H9 (cell line): ENCODE measurements around the gene CYCS. TPM values are rescaled to one million over a fixed set of nuclear protein-coding genes. Genes with fewer than 3 reads are reported as not detected.
A peak's percentile ranks its signal among the peaks of the same experiment; 100 is the strongest.

Experiments
- DNase-seq: peaks from one replicate; pipeline ENCODE4 v3.0.0-alpha.2; 2017
- H2AFZ ChIP-seq: one replicate; pipeline ENCODE4 v1.6.1; 2013; ENCODE audit warnings: mild to moderate bottlenecking, low read length, control low read depth, moderate library complexity
- H2AK5ac ChIP-seq: 2 replicates; pipeline ENCODE4 v1.6.1; 2013; ENCODE audit warnings: low read length, control low read depth, mixed read lengths; ENCODE audit not compliant: insufficient read length
- H2BK120ac ChIP-seq: one replicate; pipeline ENCODE4 v1.6.1; 2013; ENCODE audit warnings: low read depth, mild to moderate bottlenecking, low read length, control low read depth, inconsistent platforms; ENCODE audit not compliant: poor library complexity, severe bottlenecking
- H2BK12ac ChIP-seq: 2 replicates; pipeline ENCODE4 v1.6.1; 2013; ENCODE audit warnings: low read length, control low read depth, mixed read lengths, low read depth; ENCODE audit not compliant: insufficient read length
- H2BK15ac ChIP-seq: 2 replicates; pipeline ENCODE4 v1.6.1; 2013; ENCODE audit warnings: low read depth, low read length, control low read depth
- H2BK20ac ChIP-seq: one replicate; pipeline ENCODE4 v1.6.1; 2013; ENCODE audit warnings: low read depth, mild to moderate bottlenecking, low read length, control low read depth, inconsistent platforms; ENCODE audit not compliant: poor library complexity, severe bottlenecking
- H2BK5ac ChIP-seq: 2 replicates; pipeline ENCODE4 v1.6.1; 2013; ENCODE audit warnings: low read length, control low read depth, mixed read lengths; ENCODE audit not compliant: insufficient read length
- H3K14ac ChIP-seq: 2 replicates; pipeline ENCODE4 v1.6.1; 2013; ENCODE audit warnings: low read length, control low read depth; ENCODE audit not compliant: insufficient read depth
- H3K18ac ChIP-seq: 2 replicates; pipeline ENCODE4 v1.6.1; 2013; ENCODE audit warnings: low read depth, mild to moderate bottlenecking, mixed read lengths, low read length, control low read depth; ENCODE audit not compliant: insufficient read length
- H3K23ac ChIP-seq: 2 replicates; pipeline ENCODE4 v1.6.1; 2013; ENCODE audit warnings: low read length, control low read depth, mixed read lengths, low read depth; ENCODE audit not compliant: insufficient read length
- H3K23me2 ChIP-seq: 2 replicates; pipeline ENCODE4 v1.6.1; 2013; ENCODE audit warnings: low read depth, mild to moderate bottlenecking, mixed read lengths, low read length, control low read depth; ENCODE audit not compliant: insufficient read length, poor library complexity, severe bottlenecking
- H3K27ac ChIP-seq: 2 replicates; pipeline ENCODE4 v1.5.1; 2013; ENCODE audit warnings: low read length, control low read depth, mixed read lengths, low read depth; ENCODE audit not compliant: insufficient read length
- H3K27me3 ChIP-seq: 2 replicates; pipeline ENCODE4 v1.6.1; 2013; ENCODE audit warnings: low read length, control low read depth, inconsistent platforms; ENCODE audit not compliant: insufficient read depth
- H3K4ac ChIP-seq: 2 replicates; pipeline ENCODE4 v1.6.1; 2013; ENCODE audit warnings: low read depth, mild to moderate bottlenecking, control low read depth, inconsistent platforms, low read length, moderate library complexity
- H3K4me1 ChIP-seq: 2 replicates; pipeline ENCODE4 v1.6.1; 2013; ENCODE audit warnings: low read length, control low read depth, inconsistent platforms; ENCODE audit not compliant: insufficient read depth
- H3K4me2 ChIP-seq: 2 replicates; pipeline ENCODE4 v1.6.1; 2013; ENCODE audit warnings: low read length, control low read depth, mixed read lengths; ENCODE audit not compliant: insufficient read length, insufficient read depth
- H3K56ac ChIP-seq: 2 replicates; pipeline ENCODE4 v1.6.1; 2013; ENCODE audit warnings: low read depth, mild to moderate bottlenecking, mixed read lengths, low read length, control low read depth; ENCODE audit not compliant: insufficient read length
- H3K79me1 ChIP-seq: 2 replicates; pipeline ENCODE4 v1.6.1; 2013; ENCODE audit warnings: low read depth, mild to moderate bottlenecking, moderate library complexity, low read length, control low read depth, inconsistent platforms; ENCODE audit not compliant: insufficient read depth, poor library complexity, severe bottlenecking
- H3K79me2 ChIP-seq: 2 replicates; pipeline ENCODE4 v1.6.1; 2013; ENCODE audit warnings: low read length, control low read depth, inconsistent platforms; ENCODE audit not compliant: insufficient read depth
- H3K9ac ChIP-seq: 2 replicates; pipeline ENCODE4 v1.6.1; 2013; ENCODE audit warnings: low read length, control low read depth, mixed read lengths; ENCODE audit not compliant: insufficient read length; ENCODE audit errors: extremely low read depth
- H3K9me3 ChIP-seq: one replicate; pipeline ENCODE4 v1.6.1; 2013; ENCODE audit warnings: low read depth, low read length, inconsistent platforms; ENCODE audit not compliant: control insufficient read depth
- H3T11ph ChIP-seq: one replicate; pipeline ENCODE4 v1.6.1; 2013; ENCODE audit warnings: mild to moderate bottlenecking, low read length, control low read depth, inconsistent platforms
- H4K20me1 ChIP-seq: one replicate; pipeline ENCODE4 v1.6.1; 2013; ENCODE audit not compliant: control insufficient read depth, insufficient read length, insufficient read depth
- H4K5ac ChIP-seq: 2 replicates; pipeline ENCODE4 v1.6.1; 2013; ENCODE audit warnings: low read depth, mild to moderate bottlenecking, mixed read lengths, low read length, control low read depth; ENCODE audit not compliant: insufficient read length
- H4K8ac ChIP-seq: replicated peaks from 2 replicates; pipeline ENCODE4 v1.6.1; 2013; ENCODE audit warnings: low read length, control low read depth, mixed read lengths, low read depth; ENCODE audit not compliant: insufficient read length
- H4K91ac ChIP-seq: 2 replicates; pipeline ENCODE4 v1.6.1; 2013; ENCODE audit warnings: low read depth, mild to moderate bottlenecking, moderate library complexity, mixed read lengths, low read length, control low read depth; ENCODE audit not compliant: insufficient read length
- H3K27ac Mint-ChIP-seq, 3 experiments: 2 replicates in 2 of 3; 3 replicates in 1 of 3; pipeline ENCODE4 v1.8.0; 2020 to 2021; ENCODE audit warnings: mixed read lengths in 3 of 3, mild to moderate bottlenecking in 1 of 3, moderate library complexity in 1 of 3
- H3K27me3 Mint-ChIP-seq: 2 replicates; pipeline ENCODE4 v1.8.0; 2021; ENCODE audit warnings: low read depth, mild to moderate bottlenecking, moderate library complexity, mixed read lengths
- H3K36me3 Mint-ChIP-seq, 3 experiments: 2 replicates in 2 of 3; 3 replicates in 1 of 3; pipeline ENCODE4 v1.8.0; 2020 to 2021; ENCODE audit warnings: low read depth in 3 of 3, mixed read lengths in 3 of 3; ENCODE audit not compliant: insufficient read depth in 1 of 3
- H3K4me1 Mint-ChIP-seq, 2 experiments: 2 replicates each; pipeline ENCODE4 v1.8.0; 2020; ENCODE audit warnings: mixed read lengths in 2 of 2
- H3K4me3 Mint-ChIP-seq, 2 experiments: 2 replicates in 1 of 2; 3 replicates in 1 of 2; pipeline ENCODE4 v1.8.0; 2020 to 2021; ENCODE audit warnings: mild to moderate bottlenecking in 2 of 2, mixed read lengths in 2 of 2, moderate library complexity in 1 of 2
- H3K9me3 Mint-ChIP-seq, 2 experiments: 2 replicates in 1 of 2; 3 replicates in 1 of 2; pipeline ENCODE4 v1.8.0; 2020; ENCODE audit warnings: mild to moderate bottlenecking in 2 of 2, mixed read lengths in 2 of 2, moderate library complexity in 1 of 2
- CTCF ChIP-seq: fragments of 200-600 bp; sonication (generic); conservative IDR thresholded peaks from 3 replicates; pipeline ENCODE4 v1.8.0; 2021; ENCODE audit warnings: antibody characterized with exemption, mild to moderate bottlenecking
- WGBS: extraction: QIAGEN DNeasy Blood & Tissue Kit; methylation state at CpG from one replicate; pipeline ENCODE4 v1.1.7; 2013; ENCODE audit warnings: missing lambda C conversion rate, low lambda C conversion rate, mixed read lengths; ENCODE audit not compliant: insufficient read length; ENCODE audit errors: extremely low coverage; 5-methylcytosine and 5-hydroxymethylcytosine counted together
- total RNA-seq: library from RNA; stranded (reverse); gene quantifications from 2 replicates; pipeline ENCODE4 v1.2.1, GENCODE V29; 2021

The CYCS gene
- total RNA-seq, 1 experiment from 2014 or later, result 209 TPM

- Histone ChIP-seq H2BK20ac (no peak overlapping the region), H3K79me1 (no peaks in the 10 kb centered on the region), H2AK5ac (no peak overlapping the region), H3K4me1 (peaks cover 4% of the 10 kb centered on the region), H3K79me2 (no peaks in the 10 kb centered on the region), H3K23me2 (no peaks in the 10 kb centered on the region), H3K9me3 (no peaks in the 10 kb centered on the region), H2BK120ac (no peak overlapping the region), H2BK12ac (no peak overlapping the region), H3T11ph (no peak overlapping the region), H3K14ac (no peak overlapping the region), H3K23ac (no peak overlapping the region), H3K27me3 (no peaks in the 10 kb centered on the region), H4K8ac (no peak overlapping the region), H3K56ac (no peak overlapping the region), H4K20me1 (no peaks in the 10 kb centered on the region), H3K27ac (no peak overlapping the region), H3K4me2 (no peak overlapping the region), H3K18ac (no peak overlapping the region), H2AFZ (no peak overlapping the region), H4K5ac (no peak overlapping the region), H2BK5ac (no peak overlapping the region), H3K4ac (no peak overlapping the region), H2BK15ac (no peak overlapping the region), H4K91ac (no peak overlapping the region), H3K9ac (no peak overlapping the region)
- WGBS, result no CpG with 5 or more reads among the region's 1 CpG
- no peak for DNase-seq
- no peak for TF ChIP-seq CTCF
- Mint-ChIP-seq H3K27ac (peak overlapping the region in 1 of 3 experiments; percentile 68; a peak in 2 of 7 replicates), H3K4me3 (no peak overlapping the region), H3K4me1 (peaks cover 24% of the 10 kb centered on the region in 2 experiments), H3K36me3 (peaks cover 3 to 6% (median 4%) of the 10 kb centered on the region in 3 experiments; a peak in 5 of 7 replicates), H3K27me3 (no peaks in the 10 kb centered on the region; the same call in 1 of the 2 replicates), H3K9me3 (peaks cover 0 to 7% of the 10 kb centered on the region in 2 experiments; a peak in 2 of 5 replicates)
Observed at GRCh38 chr7:25171516-25171915, 46.5 kb upstream of the CYCS start.
